A673 (cell line): ENCODE data around the gene DNTTIP2. TPM values are rescaled to one million over a fixed set of nuclear protein-coding genes. Genes with fewer than 3 reads are reported as not detected.

ENCODE experiments used
- BruUV-seq: library from RNA; stranded (reverse); fragments of 400-500 nt; replicated peaks from 2 replicates; lab custom pipeline; 2021; lab: Mats Ljungman, UMichigan
- CTCF ChIA-PET: fragments of 300-600 bp; sonication (Branson Sonifier 250); formaldehyde crosslinking; loops from one replicate; lab custom pipeline; 2022; ENCODE audit warnings: antibody characterized with exemption; lab: Charles Lee
- POLR2A ChIA-PET: fragments of 300-600 bp; sonication (Branson Sonifier 250); formaldehyde crosslinking; loops from one replicate; lab custom pipeline; 2022; ENCODE audit warnings: antibody characterized with exemption; ENCODE audit not compliant: low non-redundant PET; lab: Charles Lee
- DNase-seq: peaks from one replicate; pipeline ENCODE4 v3.0.0-alpha.2; 2015; ENCODE audit warnings: low spot score
- H3K27ac ChIP-seq: fragments of 200-600 bp; sonication (generic); 2 replicates; pipeline ENCODE4 v1.5.1; 2016; ENCODE audit warnings: mixed run types, low read depth, mild to moderate bottlenecking, mixed read lengths, antibody characterized with exemption, low read length; ENCODE audit not compliant: poor library complexity, severe bottlenecking
- H3K27me3 ChIP-seq: fragments of 200-600 bp; sonication (generic); replicated peaks from 2 replicates; pipeline ENCODE4 v1.6.1; 2017; ENCODE audit warnings: mixed run types, low read depth, mild to moderate bottlenecking, mixed read lengths, antibody characterized with exemption, low read length; ENCODE audit not compliant: insufficient read depth, poor library complexity
- H3K36me3 ChIP-seq: fragments of 200-600 bp; sonication (generic); 2 replicates; pipeline ENCODE4 v1.6.1; 2016; ENCODE audit warnings: mixed run types, mild to moderate bottlenecking, mixed read lengths, antibody characterized with exemption, low read length; ENCODE audit not compliant: insufficient read depth, poor library complexity, severe bottlenecking
- H3K4me1 ChIP-seq: fragments of 200-600 bp; sonication (generic); 2 replicates; pipeline ENCODE4 v1.6.1; 2017; ENCODE audit warnings: mixed run types, mild to moderate bottlenecking, mixed read lengths, antibody characterized with exemption, low read length; ENCODE audit not compliant: insufficient read depth, poor library complexity, severe bottlenecking
- H3K4me3 ChIP-seq: fragments of 200-600 bp; sonication (generic); 2 replicates; pipeline ENCODE4 v1.5.1; 2016; ENCODE audit warnings: low read depth, mixed run types, mild to moderate bottlenecking, mixed read lengths, low read length; ENCODE audit not compliant: poor library complexity, severe bottlenecking
- H3K9me3 ChIP-seq: fragments of 200-600 bp; sonication (generic); 2 replicates; pipeline ENCODE4 v1.6.1; 2016; ENCODE audit warnings: mixed run types, low read depth, mild to moderate bottlenecking, mixed read lengths, antibody characterized with exemption, low read length; ENCODE audit not compliant: poor library complexity, severe bottlenecking
- CTCF ChIP-seq: fragments of 300-800, 200-600 bp; sonication (generic); conservative IDR thresholded peaks from 2 replicates; pipeline ENCODE4 v1.5.1; 2017; ENCODE audit warnings: low read depth, mild to moderate bottlenecking, antibody characterized with exemption, low read length, moderate library complexity, mixed read lengths
- EZH2 ChIP-seq: fragments of 200-600 bp; sonication (generic); IDR thresholded peaks from 2 replicates; pipeline ENCODE4 v1.6.1; 2017; ENCODE audit warnings: borderline replicate concordance, low read depth, mild to moderate bottlenecking, mixed read lengths, antibody characterized with exemption, low read length; ENCODE audit not compliant: poor library complexity, severe bottlenecking
- intact Hi-C: fragments of 100-400 bp; cut with micrococcal nuclease; formaldehyde crosslinking; loops from one replicate; pipeline ENCODE4 v1.10.0; 2022; ENCODE audit not compliant: unreplicated experiment
- microRNA-seq: library from miRNA; unstranded; fragments of <30 nt; microRNA quantifications from one replicate; pipeline ENCODE4 v1.2.0, GENCODE V29; 2021
- total RNA-seq: library from RNA; stranded (reverse); gene quantifications from 2 replicates; pipeline ENCODE4 v1.2.3, GENCODE V29; 2021

The DNTTIP2 gene
- total RNA-seq, 1 experiment from 2014 or later, result 102 TPM

GRCh38 chr1:93817819-93818569, 61.0 kb downstream of the DNTTIP2 start:
- H3K27ac ChIP-seq, result no peak overlapping the region
- no peaks in the 10 kb centered on the region for H3K36me3 ChIP-seq
- ChIA-PET CTCF (no interaction called here), POLR2A (no interaction called here)
- no peak for TF ChIP-seq CTCF
- no peak for TF ChIP-seq EZH2
- BruUV-seq, result no TSS peak
- H3K4me3 ChIP-seq, result no peak overlapping the region
- H3K9me3 ChIP-seq, result no peaks in the 10 kb centered on the region
- no peak for DNase-seq
- H3K27me3 ChIP-seq, result no peaks in the 10 kb centered on the region
- intact Hi-C loops, result loop anchor here (10.0 kb wide), 2 partner anchors 383 to 513 kb away; no protein-coding TSS in a partner anchor
- peaks cover 18% of the 10 kb centered on the region for H3K4me1 ChIP-seq

GRCh38 chr1:93816970-93817678, 61.9 kb downstream of the DNTTIP2 start:
- no TSS peak for BruUV-seq
- Histone ChIP-seq H3K27ac (no peak overlapping the region), H3K36me3 (no peaks in the 10 kb centered on the region), H3K9me3 (no peaks in the 10 kb centered on the region), H3K4me1 (peaks cover 18% of the 10 kb centered on the region), H3K27me3 (no peaks in the 10 kb centered on the region), H3K4me3 (no peak overlapping the region)
- peak; percentile 33 for DNase-seq
- CTCF ChIA-PET, result interaction anchor here (0.7 to 1.4 kb wide), 2 partner anchors 28 to 60 kb away, joined by 3 to 10 read pairs; no protein-coding TSS in a partner anchor
- POLR2A ChIA-PET, result no interaction called here
- TF ChIP-seq CTCF (no peak), EZH2 (no peak)
- intact Hi-C loops, result loop anchor here (10.0 kb wide), 2 partner anchors 382 to 512 kb away; no protein-coding TSS in a partner anchor

Small RNA genes within 50 kb of the gene (microRNA-seq; reads per million reads assigned to microRNA genes)
- gene MIR760, result 434 reads per million, percentile 75 among the genes with 10 or more reads in this experiment

Other genes with a start within 250 kb of the DNTTIP2 start
- gene BCAR3, start 197.4 kb downstream of the DNTTIP2 start, total RNA-seq, result 0.90 and 2.4 TPM in 2 replicates
- gene GCLM, start 30.2 kb upstream of the DNTTIP2 start, total RNA-seq, result 27.5 and 34.4 TPM in 2 replicates
- gene ABCA4, start 241.9 kb upstream of the DNTTIP2 start, total RNA-seq, result 0.09 and 0.44 TPM in 2 replicates